GM23248 (cell line): ENCODE results near the gene WNT3A.

Experiments used
- EZH2 ChIP-seq: fragments of 200-600 bp; sonication (generic); IDR thresholded peaks from 2 replicates; pipeline ENCODE4 v1.6.1; 2018; ENCODE audit warnings: antibody characterized with exemption, mild to moderate bottlenecking; ENCODE audit not compliant: insufficient read depth, poor library complexity, severe bottlenecking
- EZH2phosphoT487 ChIP-seq: fragments of 200-600 bp; sonication (generic); IDR thresholded peaks from 2 replicates; pipeline ENCODE4 v1.6.1; 2018; ENCODE audit warnings: antibody characterized with exemption, moderate library complexity, mild to moderate bottlenecking, low read depth; ENCODE audit not compliant: insufficient read depth

- TF ChIP-seq EZH2phosphoT487 (no peak), EZH2 (no peak)
Measured at GRCh38 chr1:228013131-228013934, 6.5 kb downstream of the WNT3A start.
